SK-N-SH (cell line): ENCODE results near the gene SLC30A2.
"Not testable (repeated sequence)": the region's sequence is repeated elsewhere in the genome, so short reads cannot be mapped to it uniquely, and the experiment has no call there.

ENCODE experiments used
- EP300 ChIP-seq, 2 experiments: IDR thresholded peaks; 2 replicates each; pipeline versions ENCODE4 v1.4.0 to v1.6.1; 2012; ENCODE audit warnings: borderline replicate concordance in 1 of 2, low read depth in 1 of 2, low read length in 1 of 2
- EZH2phosphoT487 ChIP-seq: fragments of 200-600 bp; sonication (generic); IDR thresholded peaks from 2 replicates; pipeline ENCODE4 v1.6.1; 2017; ENCODE audit warnings: low read depth, mixed run types, mild to moderate bottlenecking, antibody characterized with exemption, moderate library complexity, borderline replicate concordance
- FOXM1 ChIP-seq: IDR thresholded peaks from 2 replicates; pipeline ENCODE4 v1.4.0; 2012; ENCODE audit warnings: low read depth, mild to moderate bottlenecking
- GABPA ChIP-seq: IDR thresholded peaks from 2 replicates; pipeline ENCODE4 v1.4.0; 2012; ENCODE audit warnings: low read depth, mild to moderate bottlenecking
- GATA2 ChIP-seq: sonication (generic); formaldehyde crosslinking; IDR thresholded peaks from 2 replicates; pipeline ENCODE4 v1.5.0; 2020; ENCODE audit warnings: mild to moderate bottlenecking, missing genetic modification reagents
- MEF2A ChIP-seq: IDR thresholded peaks from 2 replicates; pipeline ENCODE4 v1.4.0; 2012; ENCODE audit warnings: low read depth, borderline replicate concordance
- SIN3A ChIP-seq: IDR thresholded peaks from 2 replicates; pipeline ENCODE4 v1.6.1; 2012; ENCODE audit warnings: low read depth, mild to moderate bottlenecking, low read length, moderate library complexity, borderline replicate concordance
- SMC3 ChIP-seq: IDR thresholded peaks from 2 replicates; pipeline ENCODE4 v1.6.1; 2012; ENCODE audit warnings: low read depth, low read length, improper control_type of control experiment
- TAF1 ChIP-seq: IDR thresholded peaks from 2 replicates; pipeline ENCODE4 v1.6.1; 2012; ENCODE audit warnings: low read depth, mild to moderate bottlenecking, low read length, moderate library complexity, borderline replicate concordance
- TEAD4 ChIP-seq: IDR thresholded peaks from 2 replicates; pipeline ENCODE4 v1.4.0; 2012; ENCODE audit warnings: mild to moderate bottlenecking, borderline replicate concordance; ENCODE audit not compliant: insufficient read depth
- TF ChIP-seq, protein P1 (sequence below): fragments of 200-600 bp; sonication (generic); IDR thresholded peaks from 2 replicates; pipeline ENCODE4 v1.6.1; 2017; ENCODE audit warnings: antibody characterized with exemption, mild to moderate bottlenecking, moderate library complexity
- TF ChIP-seq, protein P2 (sequence below): IDR thresholded peaks from 2 replicates; pipeline ENCODE4 v1.4.0; 2012; ENCODE audit warnings: low read depth, borderline replicate concordance
- TF ChIP-seq, protein P3 (sequence below): IDR thresholded peaks from 2 replicates; pipeline ENCODE4 v1.4.0; 2012; ENCODE audit warnings: low read depth, borderline replicate concordance

DNA sequence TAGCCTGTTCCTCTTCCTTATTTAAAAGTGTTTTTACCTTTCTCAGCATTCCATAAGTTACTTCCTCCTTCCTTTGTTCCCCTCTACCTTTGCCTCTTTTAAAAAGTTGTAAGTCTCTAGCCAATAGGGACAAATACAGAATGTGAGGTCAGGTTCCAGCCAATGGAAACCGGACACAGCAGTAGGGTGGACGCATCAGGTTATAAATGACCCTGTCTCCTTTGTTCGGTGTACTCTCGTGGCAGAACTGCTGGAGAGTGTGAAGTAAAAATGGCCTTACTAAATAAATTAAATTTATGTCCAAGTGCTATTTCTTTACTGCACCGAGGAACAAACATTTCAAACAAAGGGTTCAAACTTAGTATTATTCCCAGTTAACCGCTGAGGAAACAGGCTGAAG lies 47.7 kb upstream of the SLC30A2 start:
- TF ChIP-seq, protein P1, sequence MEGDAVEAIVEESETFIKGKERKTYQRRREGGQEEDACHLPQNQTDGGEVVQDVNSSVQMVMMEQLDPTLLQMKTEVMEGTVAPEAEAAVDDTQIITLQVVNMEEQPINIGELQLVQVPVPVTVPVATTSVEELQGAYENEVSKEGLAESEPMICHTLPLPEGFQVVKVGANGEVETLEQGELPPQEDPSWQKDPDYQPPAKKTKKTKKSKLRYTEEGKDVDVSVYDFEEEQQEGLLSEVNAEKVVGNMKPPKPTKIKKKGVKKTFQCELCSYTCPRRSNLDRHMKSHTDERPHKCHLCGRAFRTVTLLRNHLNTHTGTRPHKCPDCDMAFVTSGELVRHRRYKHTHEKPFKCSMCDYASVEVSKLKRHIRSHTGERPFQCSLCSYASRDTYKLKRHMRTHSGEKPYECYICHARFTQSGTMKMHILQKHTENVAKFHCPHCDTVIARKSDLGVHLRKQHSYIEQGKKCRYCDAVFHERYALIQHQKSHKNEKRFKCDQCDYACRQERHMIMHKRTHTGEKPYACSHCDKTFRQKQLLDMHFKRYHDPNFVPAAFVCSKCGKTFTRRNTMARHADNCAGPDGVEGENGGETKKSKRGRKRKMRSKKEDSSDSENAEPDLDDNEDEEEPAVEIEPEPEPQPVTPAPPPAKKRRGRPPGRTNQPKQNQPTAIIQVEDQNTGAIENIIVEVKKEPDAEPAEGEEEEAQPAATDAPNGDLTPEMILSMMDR = not testable (repeated sequence)
- not testable (repeated sequence) for TF ChIP-seq TAF1; EZH2phosphoT487; GABPA; GATA2 (CRISPR knock-in tag); SMC3; SIN3A; MEF2A; EP300 (IDR thresholded peaks at IDR 0.05; ENCODE audit: borderline replicate concordance in 1 of 2, low read depth in 1 of 2, low read length in 1 of 2); TEAD4; FOXM1
- TF ChIP-seq, protein P2, sequence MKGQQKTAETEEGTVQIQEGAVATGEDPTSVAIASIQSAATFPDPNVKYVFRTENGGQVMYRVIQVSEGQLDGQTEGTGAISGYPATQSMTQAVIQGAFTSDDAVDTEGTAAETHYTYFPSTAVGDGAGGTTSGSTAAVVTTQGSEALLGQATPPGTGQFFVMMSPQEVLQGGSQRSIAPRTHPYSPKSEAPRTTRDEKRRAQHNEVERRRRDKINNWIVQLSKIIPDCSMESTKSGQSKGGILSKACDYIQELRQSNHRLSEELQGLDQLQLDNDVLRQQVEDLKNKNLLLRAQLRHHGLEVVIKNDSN = not testable (repeated sequence)
- TF ChIP-seq, protein P3, sequence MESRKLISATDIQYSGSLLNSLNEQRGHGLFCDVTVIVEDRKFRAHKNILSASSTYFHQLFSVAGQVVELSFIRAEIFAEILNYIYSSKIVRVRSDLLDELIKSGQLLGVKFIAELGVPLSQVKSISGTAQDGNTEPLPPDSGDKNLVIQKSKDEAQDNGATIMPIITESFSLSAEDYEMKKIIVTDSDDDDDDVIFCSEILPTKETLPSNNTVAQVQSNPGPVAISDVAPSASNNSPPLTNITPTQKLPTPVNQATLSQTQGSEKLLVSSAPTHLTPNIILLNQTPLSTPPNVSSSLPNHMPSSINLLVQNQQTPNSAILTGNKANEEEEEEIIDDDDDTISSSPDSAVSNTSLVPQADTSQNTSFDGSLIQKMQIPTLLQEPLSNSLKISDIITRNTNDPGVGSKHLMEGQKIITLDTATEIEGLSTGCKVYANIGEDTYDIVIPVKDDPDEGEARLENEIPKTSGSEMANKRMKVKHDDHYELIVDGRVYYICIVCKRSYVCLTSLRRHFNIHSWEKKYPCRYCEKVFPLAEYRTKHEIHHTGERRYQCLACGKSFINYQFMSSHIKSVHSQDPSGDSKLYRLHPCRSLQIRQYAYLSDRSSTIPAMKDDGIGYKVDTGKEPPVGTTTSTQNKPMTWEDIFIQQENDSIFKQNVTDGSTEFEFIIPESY = not testable (repeated sequence)
